ENCODE results near the gene SPACA4.

SPACA4 gene

DNA sequence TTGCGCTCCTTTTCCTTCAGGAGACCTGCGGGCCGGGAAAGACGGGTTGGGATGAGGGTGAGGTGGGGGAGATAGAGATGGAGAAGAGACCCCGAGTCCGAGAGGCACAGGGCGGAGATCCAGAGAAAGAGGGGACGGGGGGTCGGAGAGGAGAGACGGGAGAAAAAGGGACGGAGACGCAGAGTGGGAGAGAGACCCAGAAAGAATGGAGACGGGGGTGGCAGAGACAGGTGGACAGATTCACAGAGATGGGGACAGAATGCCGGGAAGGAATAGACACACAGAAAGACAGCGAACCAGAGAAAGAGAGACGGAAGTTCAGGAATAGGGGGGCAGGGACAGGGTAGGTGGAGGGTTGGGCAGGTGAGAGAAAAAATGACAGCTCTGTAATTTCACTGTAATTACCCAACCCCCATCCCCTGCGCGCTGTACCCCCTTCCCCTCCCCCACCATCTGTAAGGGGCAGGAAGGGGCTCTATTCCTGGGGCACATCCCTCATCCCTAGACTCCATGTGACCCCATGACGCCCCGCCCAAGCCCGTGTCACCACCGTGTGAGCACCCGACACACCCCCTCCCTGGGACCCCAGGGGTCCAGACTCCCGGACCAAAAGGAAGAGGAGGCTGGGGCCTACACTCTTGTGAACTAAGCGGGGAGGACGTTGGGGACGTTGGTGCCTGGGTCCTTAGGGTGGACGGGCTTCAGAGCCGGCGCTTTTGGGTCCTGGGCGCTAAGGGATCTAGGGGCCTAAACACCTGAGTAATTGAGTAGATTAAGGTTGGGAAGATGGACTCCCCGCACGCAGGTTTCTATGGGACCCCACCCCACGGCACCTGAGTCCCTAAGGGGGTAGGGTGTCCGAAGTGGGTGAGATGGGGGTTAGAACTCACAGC lies 29.7 kb downstream of the SPACA4 start:
- DNase-seq, result no peak

DNA sequence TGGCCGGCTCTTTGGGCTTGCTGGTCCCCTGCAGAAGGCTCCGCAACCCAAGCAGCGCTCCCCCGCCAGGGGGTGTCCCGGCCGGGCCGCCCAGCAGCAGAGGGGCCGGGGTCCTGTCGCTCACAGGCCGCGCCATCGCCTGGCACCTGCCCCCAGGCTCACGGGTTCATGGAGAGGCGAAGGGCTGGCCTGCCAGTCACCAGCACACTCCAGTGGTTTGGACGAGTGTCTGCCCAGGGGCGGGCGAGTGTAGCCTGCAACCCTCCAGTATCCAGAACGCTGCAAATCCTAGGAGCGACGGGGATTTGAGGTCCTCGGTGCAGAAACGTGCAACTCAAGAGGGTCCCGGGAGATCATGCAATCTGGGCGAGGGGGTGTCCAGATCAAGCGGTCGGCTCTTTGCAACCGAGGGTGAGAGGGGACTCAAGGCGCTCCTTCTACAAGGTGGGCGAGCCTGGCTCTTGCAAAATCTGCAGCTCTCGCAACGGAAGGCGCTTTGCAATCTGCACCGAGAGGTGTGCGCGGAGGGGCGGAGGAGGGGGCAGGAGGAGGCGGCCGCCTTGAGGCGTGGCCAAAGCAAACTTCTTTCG lies 30.4 kb downstream of the SPACA4 start, which contains the start of gene DBP:
Gene DBP (minus strand): TSS at position 521 of the 590 bp plus-strand sequence. CDS start 385 bp downstream, at position 136.
- no peak for DNase-seq

DNA sequence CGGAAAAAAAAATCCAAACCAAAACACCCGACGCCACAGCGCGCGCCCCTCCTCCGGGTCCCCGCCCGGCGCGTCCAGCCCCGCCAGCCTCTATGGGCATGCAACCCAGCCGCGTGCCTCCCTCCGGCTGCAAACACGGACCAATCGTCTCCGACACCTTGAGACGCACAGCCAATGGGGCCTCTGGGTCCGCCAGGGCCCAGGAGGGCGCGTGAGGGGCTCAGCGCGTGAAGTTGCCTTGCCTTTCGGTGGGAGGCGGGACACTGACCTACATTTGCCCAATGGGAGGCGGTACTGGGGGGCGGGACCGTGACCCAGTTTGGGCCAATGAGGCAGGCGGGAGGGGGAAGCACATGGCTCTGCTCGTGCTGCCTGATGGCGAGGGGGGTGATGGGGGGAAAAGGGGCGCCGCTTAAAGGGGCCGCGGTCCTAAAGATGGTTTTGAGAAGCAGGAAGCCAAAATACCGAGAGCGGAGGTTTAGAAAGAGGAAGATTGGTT lies 31.0 kb downstream of the SPACA4 start:
- peak; percentile 99 for DNase-seq

DNA sequence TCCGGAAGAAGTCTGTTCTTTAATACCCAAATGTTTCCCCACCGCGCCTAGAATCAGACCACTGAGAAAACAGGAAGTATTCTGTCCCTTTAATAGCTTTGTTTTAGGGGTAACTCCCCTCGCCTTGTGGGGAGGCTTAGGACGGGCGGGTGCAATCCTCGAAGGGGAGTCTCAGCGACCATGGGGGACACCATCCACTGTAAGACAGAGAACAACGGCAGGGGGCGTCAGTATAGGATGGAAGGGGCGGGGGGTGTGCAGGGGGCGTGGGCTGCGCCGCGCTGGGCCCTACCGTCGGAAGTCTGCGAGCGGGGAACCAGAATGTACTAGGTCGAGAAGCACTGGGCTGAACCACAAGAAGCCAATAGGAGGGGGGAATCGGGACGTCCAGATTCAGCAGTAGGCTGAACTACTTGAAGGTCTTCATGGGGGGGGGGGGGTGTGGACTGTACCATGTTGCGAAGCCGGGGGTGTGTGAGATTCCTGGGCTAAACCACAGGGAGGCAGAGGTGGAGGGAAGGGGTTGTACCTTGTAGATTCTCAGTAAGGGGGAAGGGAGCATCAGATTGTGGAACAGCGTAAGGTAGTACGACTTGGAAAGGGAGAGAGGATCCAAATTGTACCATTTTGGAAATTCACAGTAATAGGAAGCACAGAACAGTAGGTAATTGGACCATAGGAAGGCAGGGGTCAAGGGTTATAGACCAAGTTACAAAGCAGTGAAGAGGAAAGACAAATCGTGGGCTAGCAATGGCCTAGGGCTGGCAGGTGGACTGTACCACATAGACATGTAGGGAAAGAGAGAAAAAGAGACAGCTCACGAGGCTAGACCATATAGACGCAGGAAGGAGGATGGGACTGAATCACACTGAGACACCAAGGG lies 31.6 kb downstream of the SPACA4 start:
- DNase-seq, result peak; percentile 64

DNA sequence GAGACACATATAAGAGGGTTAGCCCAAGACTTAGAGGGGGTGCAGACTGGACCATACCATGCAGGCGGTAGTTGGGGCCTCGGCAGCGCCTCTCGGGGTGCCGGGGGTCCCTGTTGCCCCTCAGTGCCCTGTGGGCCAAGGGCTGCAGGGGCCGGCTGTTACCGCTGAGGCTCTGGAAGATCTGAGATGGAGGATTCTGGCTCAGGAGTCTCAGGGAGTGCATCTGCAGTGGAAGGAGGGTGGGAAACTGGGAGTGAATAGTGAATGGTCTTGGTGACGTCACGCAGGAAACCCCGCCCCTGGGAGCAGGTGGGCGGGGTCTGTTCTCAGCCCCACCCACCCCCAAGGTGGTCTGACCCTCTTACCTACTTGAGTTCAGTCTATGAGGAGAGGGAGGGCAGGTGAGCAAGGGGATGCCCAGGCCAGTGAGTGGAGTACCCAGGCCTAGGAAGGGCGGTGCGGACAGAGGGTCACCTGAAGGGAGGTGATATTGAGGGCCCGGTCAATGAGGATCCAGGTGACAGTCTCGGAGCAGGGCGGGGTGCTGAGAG lies 32.4 kb downstream of the SPACA4 start:
- DNase-seq, result no peak

DNA sequence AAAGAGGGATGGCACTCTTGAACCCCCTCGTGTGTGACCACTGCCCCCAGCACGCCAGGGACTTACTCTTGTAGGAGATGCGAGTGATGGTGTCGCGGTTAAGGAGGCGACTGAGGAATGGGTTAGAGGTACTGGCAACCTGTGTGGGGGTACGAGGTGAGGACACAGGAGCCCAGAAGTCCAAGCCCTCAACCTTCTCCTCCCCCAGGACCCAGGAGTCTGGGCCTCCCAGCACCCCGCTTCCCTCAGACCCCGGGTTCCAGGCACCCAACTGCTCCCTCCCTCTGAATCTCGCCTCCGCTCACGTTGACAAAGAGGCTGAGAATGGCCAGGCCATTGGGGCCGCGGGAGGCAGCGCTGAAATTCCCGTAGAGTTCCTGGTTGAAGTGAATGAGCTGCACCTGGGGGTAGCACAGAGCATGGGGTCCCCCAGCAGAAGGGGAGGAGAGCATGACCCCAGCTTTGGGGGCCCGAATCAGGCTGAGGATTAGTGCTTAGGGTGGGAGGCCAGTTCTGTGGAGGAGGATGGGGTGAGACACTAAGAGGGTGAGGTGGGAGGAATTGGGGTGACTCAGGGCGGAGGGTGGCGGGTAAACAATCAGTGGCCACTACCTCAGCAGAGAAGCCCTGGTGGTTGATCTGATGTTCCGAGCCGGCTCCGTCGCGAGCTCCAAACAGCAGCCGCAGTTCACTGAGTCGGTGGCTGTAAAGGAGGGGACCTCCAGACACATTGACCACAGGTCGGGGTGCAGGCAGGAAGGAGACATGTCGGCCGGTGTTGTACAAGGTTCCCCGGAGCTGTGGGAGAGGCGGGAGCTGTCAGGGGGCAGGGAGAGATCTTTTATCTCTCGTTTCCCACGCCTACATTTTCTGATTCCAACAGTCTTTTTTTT lies 33.2 kb downstream of the SPACA4 start:
- no peak for DNase-seq

DNA sequence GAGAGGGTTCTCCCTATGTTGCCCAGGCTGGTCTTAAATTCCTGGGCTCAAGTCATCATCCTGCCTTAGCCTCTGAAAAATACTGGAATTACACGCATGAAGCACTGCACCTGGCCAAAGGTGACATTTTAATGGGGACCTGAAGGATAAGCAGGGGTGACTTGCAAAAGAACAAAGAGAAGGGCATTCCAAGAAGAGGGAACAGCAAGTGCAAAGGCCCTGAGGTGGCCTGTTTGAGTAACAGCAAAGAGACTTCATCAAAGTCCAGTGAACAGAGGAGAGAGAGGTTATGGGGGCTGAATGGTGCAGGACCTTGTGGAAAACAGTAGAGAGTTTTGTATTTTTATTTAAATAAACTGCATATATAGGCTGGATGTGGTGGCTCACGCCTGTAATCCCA lies 35.3 kb downstream of the SPACA4 start:
- DNase-seq, result no peak

DNA sequence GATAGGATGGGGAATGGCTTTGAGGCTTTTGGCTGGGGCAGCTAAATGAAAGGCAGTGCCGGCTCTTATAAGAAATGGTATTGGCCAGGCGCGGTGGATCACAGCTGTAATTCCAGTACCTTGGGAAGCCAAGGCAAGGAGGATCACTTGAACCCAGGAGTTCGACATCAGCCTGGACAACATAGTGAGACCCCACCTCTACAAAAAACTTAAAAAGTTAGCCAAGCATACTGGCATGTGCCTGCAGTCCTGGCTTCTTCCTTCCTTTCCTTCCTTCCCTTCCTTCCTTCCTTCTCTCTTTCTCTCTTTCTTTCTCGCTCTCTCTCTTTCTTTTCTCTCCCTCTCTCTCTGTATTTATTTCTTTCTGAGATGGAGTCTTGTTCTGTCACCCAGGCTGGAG lies 36.3 kb downstream of the SPACA4 start:
- no peak for DNase-seq

DNA sequence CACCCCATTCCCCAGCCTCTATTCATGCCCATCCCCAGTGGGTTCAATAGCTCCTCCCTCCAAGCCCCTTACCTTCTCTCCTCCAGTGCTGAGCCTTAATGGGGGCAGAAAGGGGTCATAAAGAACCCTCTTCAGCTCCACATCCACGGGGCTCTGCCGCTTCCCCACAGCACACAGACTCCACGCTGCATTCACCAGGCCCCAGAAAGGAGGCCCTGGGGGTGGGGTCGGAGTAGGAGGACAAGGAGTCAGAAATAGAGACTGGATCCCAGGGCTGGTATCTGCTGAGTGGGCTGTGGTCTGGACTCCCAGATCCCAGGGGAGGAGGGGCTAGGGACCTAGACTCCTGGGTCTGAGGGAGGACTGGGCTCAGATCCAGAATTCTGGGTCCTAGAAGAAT lies 37.8 kb downstream of the SPACA4 start:
- no peak for DNase-seq

DNA sequence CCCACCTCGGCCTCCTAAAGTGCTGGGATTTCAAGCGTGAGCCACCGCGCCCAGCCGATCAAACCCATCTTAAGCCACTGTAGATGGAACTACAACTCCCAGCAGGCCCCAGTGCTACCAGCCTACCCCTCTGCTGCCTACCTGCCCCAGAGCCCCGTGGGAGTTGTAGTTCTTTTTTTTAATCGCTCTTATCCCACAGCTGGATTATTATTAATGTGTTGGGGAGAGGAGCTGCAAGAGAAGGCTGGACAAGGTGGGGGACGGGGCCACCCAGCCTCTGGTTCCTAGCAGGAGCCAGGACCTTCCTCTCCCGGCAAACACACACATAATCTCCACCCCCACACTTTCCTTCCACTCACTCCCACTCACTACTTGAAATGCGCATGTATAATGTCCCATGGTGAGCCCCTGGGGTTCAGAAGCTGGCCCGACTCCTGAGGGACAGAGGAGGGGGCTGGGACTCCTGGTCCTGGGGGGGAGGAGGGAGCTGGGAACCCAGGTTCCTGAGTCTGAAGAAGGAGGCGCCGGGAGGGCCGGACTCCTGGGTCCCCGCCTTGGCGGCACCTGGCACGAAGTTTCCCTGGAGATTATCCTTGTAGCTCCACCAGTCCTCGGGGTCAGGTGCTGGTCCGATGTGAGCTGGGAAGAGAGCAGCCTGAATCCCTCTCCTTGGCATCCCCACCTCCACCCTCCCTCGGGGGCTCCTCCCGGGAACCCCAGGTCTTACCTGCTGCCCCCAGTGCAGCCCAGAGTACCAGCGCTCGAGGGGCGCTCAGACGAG lies 38.5 kb downstream of the SPACA4 start:
- no peak for DNase-seq

DNA sequence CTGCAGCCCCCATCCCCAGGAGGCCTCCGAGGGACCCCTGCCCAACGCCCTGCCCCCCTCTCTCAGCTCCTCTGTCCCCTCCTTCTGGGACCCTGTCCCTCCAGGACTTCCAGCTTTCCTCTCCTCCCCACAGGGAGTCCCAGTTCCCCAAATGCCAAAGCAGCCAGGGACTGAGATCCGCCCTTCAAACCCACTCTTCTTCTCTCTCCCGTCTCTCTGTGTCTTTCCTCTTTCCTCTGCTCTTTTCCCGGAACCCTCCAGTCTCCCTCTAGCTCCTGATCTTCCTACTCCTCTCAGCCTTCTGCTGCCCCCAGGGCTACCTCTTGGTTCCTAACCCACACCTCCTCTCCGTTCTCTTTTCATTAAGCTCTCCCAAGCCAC lies 39.1 kb downstream of the SPACA4 start:
- no peak for DNase-seq

DNA sequence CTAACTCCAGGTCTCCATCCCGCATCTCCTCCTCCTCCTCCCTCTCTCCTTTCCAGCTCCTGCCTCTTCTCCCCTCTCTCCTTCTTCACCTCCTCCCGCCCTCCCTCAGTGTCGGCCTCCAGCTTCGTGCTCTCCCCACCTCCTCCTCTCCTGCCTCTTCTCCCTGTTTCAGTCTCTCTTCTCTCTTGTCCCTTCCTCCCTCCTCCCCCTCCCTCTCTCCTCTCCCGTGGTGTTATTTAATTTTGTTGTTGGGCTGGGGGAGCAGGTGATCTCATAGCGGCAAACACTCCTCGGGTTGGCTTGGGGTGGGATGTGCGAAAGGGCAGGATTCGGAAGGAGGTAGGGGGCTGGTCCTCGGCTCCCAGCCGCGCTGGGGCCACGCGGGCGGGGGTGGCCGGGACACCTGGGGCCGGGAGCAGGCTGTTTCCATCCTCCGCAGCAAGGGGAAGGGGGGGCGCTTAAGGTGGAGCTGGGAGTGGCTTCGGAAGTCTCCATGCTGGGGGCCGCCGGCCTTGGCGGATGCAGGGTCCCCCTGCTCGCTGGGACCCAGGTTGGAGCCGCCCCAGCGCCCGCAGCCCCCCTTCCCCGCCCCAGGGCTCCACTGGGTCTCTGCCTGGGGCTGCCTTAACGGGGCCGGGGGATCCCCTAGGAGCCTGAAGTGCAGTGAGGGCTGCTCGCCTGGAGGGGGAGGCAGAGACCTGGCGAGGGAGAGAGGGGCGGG lies 39.6 kb downstream of the SPACA4 start, which contains the start of gene CA11:
Gene CA11 (minus strand): TSS at position 187 of the 721 bp plus-strand sequence. CDS start 555 bp downstream, outside the sequence.
- DNase-seq, result peak; percentile 27

DNA sequence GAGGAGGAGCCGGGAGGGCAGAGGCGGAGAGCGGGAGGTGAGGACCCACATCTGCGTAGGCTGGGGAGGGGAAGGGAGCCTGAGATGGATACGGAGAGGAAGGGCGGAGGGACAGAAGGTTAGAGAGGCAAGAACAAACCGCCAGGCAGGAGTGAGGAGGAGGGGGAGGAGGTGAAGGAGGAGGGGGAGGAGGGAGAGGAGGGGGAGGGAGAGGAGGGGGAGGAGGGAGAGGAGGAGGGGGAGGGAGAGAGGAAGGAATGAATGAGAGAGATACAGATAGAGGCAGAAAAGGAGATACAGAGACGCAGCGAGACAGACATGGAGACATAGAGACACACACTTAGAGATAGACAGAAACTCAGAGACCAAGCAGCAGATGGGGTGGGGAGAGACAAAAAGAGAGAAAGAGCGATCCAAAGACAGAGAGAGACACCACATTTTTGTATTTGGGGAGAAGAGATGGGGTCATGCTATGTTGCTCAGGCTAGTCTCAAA lies 40.2 kb downstream of the SPACA4 start:
- DNase-seq, result no peak

DNA sequence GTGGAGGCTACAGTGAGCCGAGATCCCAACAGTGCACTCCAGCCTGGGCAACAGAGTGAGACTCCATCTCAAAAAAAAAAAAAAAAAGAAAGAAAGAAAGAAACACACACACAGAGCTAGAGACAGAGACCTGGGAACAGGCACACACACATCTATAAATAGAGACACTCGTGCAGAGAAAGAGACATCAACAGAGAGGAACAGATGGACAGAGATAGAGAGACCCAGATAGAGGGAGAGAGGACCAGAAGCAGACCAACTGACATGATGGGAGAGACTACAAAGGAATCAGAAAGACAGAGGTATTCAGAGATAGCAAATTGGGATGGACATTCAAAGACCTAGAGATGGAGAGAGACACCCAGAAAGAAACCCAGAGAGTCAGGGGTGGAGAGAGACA lies 41.6 kb downstream of the SPACA4 start:
- DNase-seq, result no peak

DNA sequence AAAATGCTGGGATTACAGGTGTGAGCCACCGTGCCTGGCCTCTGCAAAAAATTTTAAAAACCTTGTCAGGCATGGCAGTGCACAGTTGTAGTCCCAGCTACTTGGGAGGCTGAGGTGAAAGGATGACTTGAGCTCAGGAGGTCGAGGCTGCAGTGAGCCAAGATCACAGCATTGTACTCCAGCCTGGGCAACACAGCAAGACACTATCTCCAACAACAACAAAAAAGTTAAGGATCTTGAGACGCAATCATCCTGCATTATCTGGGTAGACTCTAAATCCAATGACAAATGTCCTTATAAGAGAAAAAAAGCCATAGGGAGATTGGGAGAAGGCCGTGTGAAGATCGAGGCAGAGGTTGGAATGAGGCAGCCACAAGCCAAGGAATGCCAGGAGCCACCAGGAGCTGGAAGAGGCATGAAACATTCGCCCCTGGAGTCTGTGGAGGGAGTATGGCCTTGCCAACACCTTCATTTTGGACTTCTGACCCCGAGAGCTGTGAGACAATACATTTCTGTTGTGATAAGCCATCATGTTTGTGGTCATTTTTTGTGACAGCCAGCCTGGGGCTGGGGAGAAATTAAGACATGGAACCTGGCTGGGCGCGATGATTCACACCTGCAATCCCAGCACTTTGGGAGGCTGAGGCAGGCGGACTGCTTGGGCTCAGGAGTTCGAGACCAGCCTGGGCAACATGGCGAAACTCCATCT lies 44.6 kb downstream of the SPACA4 start:
- DNase-seq, result no peak

DNA sequence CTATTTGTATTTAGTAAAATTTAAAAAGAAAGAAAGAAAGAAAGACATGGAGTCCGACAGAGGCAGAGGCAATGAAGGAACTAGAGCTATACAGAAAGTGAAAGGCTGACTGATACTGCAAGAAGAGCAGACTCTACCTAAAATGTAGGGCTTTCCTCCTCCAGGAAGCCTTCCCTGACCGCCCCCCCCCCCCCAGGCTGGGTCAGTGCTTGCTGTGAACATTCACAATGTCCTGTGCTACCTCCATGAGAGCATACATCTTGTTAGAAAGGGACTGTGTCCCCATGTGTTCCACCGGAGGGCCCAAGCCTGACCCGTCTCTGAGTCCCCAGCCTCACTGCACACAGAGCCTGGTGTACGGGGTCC lies 45.1 kb downstream of the SPACA4 start:
- DNase-seq, result no peak

DNA sequence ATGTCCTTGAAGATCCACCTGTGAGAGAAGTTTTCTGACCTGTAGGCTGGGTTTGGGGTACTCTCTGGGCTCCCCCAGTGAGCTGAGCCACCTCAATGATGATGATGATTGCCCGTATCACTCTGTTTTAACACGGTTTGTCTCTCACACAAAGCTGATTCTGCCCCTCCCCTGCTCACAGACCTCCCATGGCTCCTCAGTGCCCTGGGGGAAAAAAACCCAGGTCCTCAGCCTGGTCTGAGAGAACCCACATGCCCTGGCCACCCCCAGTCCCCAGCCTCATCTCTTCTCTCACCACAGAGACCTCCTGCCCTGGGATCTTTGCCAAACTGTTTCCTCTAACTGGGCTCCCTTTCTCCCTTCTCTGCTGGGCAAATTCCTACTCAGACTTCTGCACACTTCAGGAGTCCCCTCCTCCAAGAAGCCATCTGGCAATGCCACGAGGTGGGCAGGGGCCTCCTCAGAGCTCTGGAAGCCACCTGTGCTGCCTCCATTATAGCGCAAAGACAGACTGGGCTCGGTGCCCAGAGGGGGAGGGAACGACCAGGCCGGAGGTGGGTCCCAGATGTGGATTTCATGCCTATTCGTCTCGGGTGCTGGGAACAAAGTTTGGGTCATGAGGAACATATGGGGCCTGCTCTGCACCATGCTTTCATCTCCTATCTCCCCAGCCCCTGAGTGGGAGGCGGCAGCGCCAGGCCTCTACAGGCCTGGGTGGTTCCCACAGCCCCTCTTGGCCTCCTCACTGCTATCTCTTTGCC lies 47.9 kb downstream of the SPACA4 start:
- DNase-seq, result no peak

DNA sequence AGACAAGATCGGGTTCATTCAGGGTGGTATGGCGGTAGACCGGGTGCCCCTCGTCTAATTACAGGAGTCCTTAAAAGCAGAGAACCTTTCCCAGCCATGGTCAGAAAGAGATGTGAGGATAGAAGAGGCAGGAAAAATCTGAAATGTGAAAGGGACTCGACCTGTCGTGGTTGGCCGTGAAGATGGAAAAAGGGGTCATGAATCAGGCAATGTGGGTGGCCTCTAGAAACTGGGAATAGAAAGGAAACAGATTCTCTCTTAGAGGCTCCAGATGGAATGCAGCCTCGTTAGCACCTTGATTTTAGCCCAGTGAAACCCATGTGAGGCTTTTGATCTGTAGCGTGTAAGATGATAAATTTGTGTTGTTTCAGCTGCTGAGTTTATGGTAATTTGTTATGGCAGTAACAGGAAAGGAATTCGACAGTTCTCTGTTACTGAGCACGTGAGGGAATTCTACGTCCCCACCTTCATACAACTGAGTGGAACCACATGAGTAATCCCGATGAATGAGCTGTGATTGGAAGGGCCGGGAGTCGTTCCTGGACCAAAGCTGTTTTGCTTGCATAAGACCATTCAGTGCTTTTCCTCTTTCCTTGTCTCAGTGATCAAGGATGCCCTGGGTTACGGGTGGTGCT lies 50.4 kb downstream of the SPACA4 start:
- no peak for DNase-seq

Data from SIG-M5 (cell line).